Smooth muscle cell (in vitro differentiated cells): ENCODE results near the gene COL23A1. TPM values are rescaled to one million over a fixed set of nuclear protein-coding genes. Genes with fewer than 3 reads are reported as not detected.

Source experiments
- DNase-seq: peaks from one replicate; lab custom pipeline; 2025; ENCODE audit not compliant: unreplicated experiment; lab: John Stamatoyannopoulos, UW
- H2AFZ ChIP-seq: fragments of 200-600 bp; sonication (generic); 2 replicates; pipeline ENCODE4 v1.6.0; 2016; ENCODE audit warnings: antibody characterized with exemption, low read depth, mild to moderate bottlenecking
- H3F3A ChIP-seq: fragments of 200-600 bp; sonication (generic); 2 replicates; pipeline ENCODE4 v1.6.0; 2017; ENCODE audit warnings: antibody characterized with exemption, low read depth
- H3K27ac ChIP-seq: fragments of 200-600 bp; sonication (generic); 2 replicates; pipeline ENCODE4 v1.5.1; 2016; ENCODE audit warnings: low read depth, mild to moderate bottlenecking
- H3K27me3 ChIP-seq: fragments of 200-600 bp; sonication (generic); 2 replicates; pipeline ENCODE4 v1.6.1; 2016; ENCODE audit warnings: low read depth, mild to moderate bottlenecking
- H3K36me3 ChIP-seq: fragments of 200-600 bp; sonication (generic); 2 replicates; pipeline ENCODE4 v1.5.1; 2016; ENCODE audit warnings: low read depth
- H3K4me1 ChIP-seq: fragments of 200-600 bp; sonication (generic); 2 replicates; pipeline ENCODE4 v1.5.1; 2016; ENCODE audit warnings: low read depth
- H3K4me2 ChIP-seq: fragments of 200-600 bp; sonication (generic); 2 replicates; pipeline ENCODE4 v1.6.0; 2016; ENCODE audit warnings: mild to moderate bottlenecking
- H3K4me3 ChIP-seq: fragments of 200-600 bp; sonication (generic); 2 replicates; pipeline ENCODE4 v1.5.1; 2016; ENCODE audit warnings: mild to moderate bottlenecking
- H3K79me2 ChIP-seq: fragments of 200-600 bp; sonication (generic); 2 replicates; pipeline ENCODE4 v1.6.0; 2016; ENCODE audit warnings: low read depth, mild to moderate bottlenecking
- H3K9ac ChIP-seq: fragments of 200-600 bp; sonication (generic); 2 replicates; pipeline ENCODE4 v1.6.0; 2016; ENCODE audit warnings: low read depth
- H3K9me3 ChIP-seq: fragments of 200-600 bp; sonication (generic); replicated peaks from 2 replicates; pipeline ENCODE4 v1.5.1; 2016; ENCODE audit warnings: low read depth
- H4K20me1 ChIP-seq: fragments of 200-600 bp; sonication (generic); 2 replicates; pipeline ENCODE4 v1.6.0; 2016; ENCODE audit warnings: low read depth
- CTCF ChIP-seq: fragments of 200-600 bp; sonication (generic); IDR thresholded peaks from 2 replicates; pipeline ENCODE4 v1.5.1; 2017; ENCODE audit warnings: borderline replicate concordance, mild to moderate bottlenecking, antibody characterized with exemption; ENCODE audit not compliant: insufficient read depth, poor library complexity, severe bottlenecking
- WGBS: methylation state at CpG from one replicate; pipeline ENCODE4 v1.1.7; 2016; ENCODE audit warnings: low lambda C conversion rate; 5-methylcytosine and 5-hydroxymethylcytosine counted together
- polyA plus RNA-seq: library from polyadenylated mRNA; unstranded; fragments of >200 nt; fragmentation: Nextera tagmentation; extraction: Ambion mirVana; gene quantifications from 2 replicates; pipeline ENCODE4 v1.2.1, GENCODE V29; 2016
- total RNA-seq: library from RNA; depleted of rRNA; stranded (reverse); fragments of >200 nt; gene quantifications from 2 replicates; pipeline ENCODE4 v1.2.3, GENCODE V29; 2014

The COL23A1 gene
- total and polyA plus RNA-seq, 2 experiments from 2014 or later, result 5.3 to 27.4 TPM

- H3K9ac ChIP-seq, result no peak overlapping the region
- H3K27me3 ChIP-seq, result no peaks in the 10 kb centered on the region
- peaks cover 5% of the 10 kb centered on the region for H3F3A ChIP-seq
- 65% methylated on average over 8 of the region's 8 CpGs for WGBS
- H2AFZ ChIP-seq, result peak overlapping the region; percentile 60
- H3K79me2 ChIP-seq, result no peaks in the 10 kb centered on the region
- H3K27ac ChIP-seq, result no peak overlapping the region
- H3K4me1 ChIP-seq, result peaks cover 13% of the 10 kb centered on the region
- no peaks in the 10 kb centered on the region for H3K9me3 ChIP-seq
- H4K20me1 ChIP-seq, result no peaks in the 10 kb centered on the region
- DNase-seq, result no peak
- no peak for TF ChIP-seq CTCF
- no peak overlapping the region for H3K4me3 ChIP-seq
- H3K4me2 ChIP-seq, result peak overlapping the region; percentile 60
- H3K36me3 ChIP-seq, result no peaks in the 10 kb centered on the region
Measured at GRCh38 chr5:178563621-178564020, 26.6 kb downstream of the COL23A1 start.

GRCh38 chr5:178561746-178562264 lies 28.4 kb downstream of the COL23A1 start:
- Histone ChIP-seq H2AFZ (no peak overlapping the region), H3K36me3 (no peaks in the 10 kb centered on the region), H3K9me3 (no peaks in the 10 kb centered on the region), H4K20me1 (no peaks in the 10 kb centered on the region), H3K27me3 (no peaks in the 10 kb centered on the region), H3K4me1 (peaks cover 13% of the 10 kb centered on the region), H3K4me3 (no peak overlapping the region), H3K27ac (no peak overlapping the region), H3K9ac (no peak overlapping the region), H3K79me2 (no peaks in the 10 kb centered on the region), H3F3A (peaks cover 5% of the 10 kb centered on the region), H3K4me2 (no peak overlapping the region)
- TF ChIP-seq CTCF, result no peak
- DNase-seq, result no peak
- WGBS, result 88% methylated on average over 20 of the region's 23 CpGs

- Histone ChIP-seq H3K27me3 (no peaks in the 10 kb centered on the region), H3K79me2 (no peaks in the 10 kb centered on the region), H3K4me2 (no peak overlapping the region), H3K9ac (no peak overlapping the region), H3F3A (peaks cover 5% of the 10 kb centered on the region), H3K27ac (no peak overlapping the region), H4K20me1 (no peaks in the 10 kb centered on the region), H3K4me1 (peaks cover 13% of the 10 kb centered on the region), H3K4me3 (no peak overlapping the region), H3K36me3 (no peaks in the 10 kb centered on the region), H3K9me3 (no peaks in the 10 kb centered on the region), H2AFZ (no peak overlapping the region)
- DNase-seq, result no peak
- no peak for TF ChIP-seq CTCF
- 58% methylated on average over 7 of the region's 7 CpGs for WGBS
Measured at GRCh38 chr5:178560911-178561310, 29.3 kb downstream of the COL23A1 start.

- 88% methylated on average over 11 of the region's 11 CpGs for WGBS
- H3K36me3 ChIP-seq, result no peaks in the 10 kb centered on the region
Measured at GRCh38 chr5:178557416-178557815, 32.8 kb downstream of the COL23A1 start.

More at GRCh38 chr5:178557416-178557815, 32.8 kb downstream of the COL23A1 start:
- Histone ChIP-seq H3K79me2 (no peaks in the 10 kb centered on the region), H3K27me3 (no peaks in the 10 kb centered on the region), H2AFZ (no peak overlapping the region), H3K9me3 (no peaks in the 10 kb centered on the region), H3K4me1 (no peaks in the 10 kb centered on the region), H3K9ac (no peak overlapping the region), H3K4me3 (no peak overlapping the region), H3F3A (no peaks in the 10 kb centered on the region), H3K27ac (no peak overlapping the region), H3K4me2 (no peak overlapping the region), H4K20me1 (no peaks in the 10 kb centered on the region)
- TF ChIP-seq CTCF, result no peak
- no peak for DNase-seq
